ENCODE results near the gene SIK3. TPM values are rescaled to one million over a fixed set of nuclear protein-coding genes. Genes with fewer than 3 reads are reported as not detected.

SIK3 gene
- total and polyA plus RNA-seq, 2 experiments from 2014 or later: 6.1 to 33.9 TPM

DNA sequence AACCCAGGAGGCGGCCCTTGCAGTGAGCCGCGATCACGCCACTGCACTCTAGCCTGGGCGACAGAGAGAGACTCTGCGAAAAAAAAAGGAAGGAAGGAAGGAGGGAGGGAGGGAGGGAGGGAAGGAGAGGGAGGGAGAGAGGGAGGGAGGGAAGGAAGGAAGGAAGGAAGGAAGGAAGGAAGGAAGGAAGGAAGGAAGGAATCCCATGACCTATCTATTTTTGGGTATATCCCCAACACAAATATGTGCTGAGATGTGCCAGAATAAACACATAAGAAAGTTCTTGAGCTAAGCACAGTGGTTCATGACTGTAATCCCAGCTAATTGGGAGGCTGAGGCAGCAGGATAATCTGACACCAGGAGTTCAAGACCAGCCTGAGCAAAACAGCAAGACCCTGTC, 82.0 kb downstream of the SIK3 start:
- no peak for TF ChIP-seq ZNF114 (CRISPR knock-in tag; IDR thresholded peaks at IDR 0.05)
- TF ChIP-seq, protein P1, sequence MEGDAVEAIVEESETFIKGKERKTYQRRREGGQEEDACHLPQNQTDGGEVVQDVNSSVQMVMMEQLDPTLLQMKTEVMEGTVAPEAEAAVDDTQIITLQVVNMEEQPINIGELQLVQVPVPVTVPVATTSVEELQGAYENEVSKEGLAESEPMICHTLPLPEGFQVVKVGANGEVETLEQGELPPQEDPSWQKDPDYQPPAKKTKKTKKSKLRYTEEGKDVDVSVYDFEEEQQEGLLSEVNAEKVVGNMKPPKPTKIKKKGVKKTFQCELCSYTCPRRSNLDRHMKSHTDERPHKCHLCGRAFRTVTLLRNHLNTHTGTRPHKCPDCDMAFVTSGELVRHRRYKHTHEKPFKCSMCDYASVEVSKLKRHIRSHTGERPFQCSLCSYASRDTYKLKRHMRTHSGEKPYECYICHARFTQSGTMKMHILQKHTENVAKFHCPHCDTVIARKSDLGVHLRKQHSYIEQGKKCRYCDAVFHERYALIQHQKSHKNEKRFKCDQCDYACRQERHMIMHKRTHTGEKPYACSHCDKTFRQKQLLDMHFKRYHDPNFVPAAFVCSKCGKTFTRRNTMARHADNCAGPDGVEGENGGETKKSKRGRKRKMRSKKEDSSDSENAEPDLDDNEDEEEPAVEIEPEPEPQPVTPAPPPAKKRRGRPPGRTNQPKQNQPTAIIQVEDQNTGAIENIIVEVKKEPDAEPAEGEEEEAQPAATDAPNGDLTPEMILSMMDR (conservative IDR thresholded peaks at IDR 0.05; ENCODE audit: low read depth in 2 of 2): no peak
- H3K36me3 Mint-ChIP-seq (ENCODE audit: low read depth): no peaks in the 10 kb centered on the region
- H3K4me3 Mint-ChIP-seq: no peak overlapping the region
- Histone ChIP-seq H3K4me3 (no peak overlapping the region), H3F3A (replicated peaks; ENCODE audit: low read depth) (no peaks in the 10 kb centered on the region), H3K36me3 (ENCODE audit: insufficient read depth) (no peaks in the 10 kb centered on the region), H3K4me1 (ENCODE audit: insufficient read depth) (no peaks in the 10 kb centered on the region), H3K9me2 (ENCODE audit: insufficient read depth) (no peaks in the 10 kb centered on the region), H3K27me3 (ENCODE audit: insufficient read depth) (no peaks in the 10 kb centered on the region), H3K27ac (ENCODE audit: low read depth) (no peak overlapping the region), H3K4me2 (no peak overlapping the region), H4K20me1 (replicated peaks; ENCODE audit: insufficient read depth) (peaks cover 9% of the 10 kb centered on the region), H2AFZ (no peak overlapping the region), H3K79me2 (replicated peaks; ENCODE audit: insufficient read depth) (peaks cover 77% of the 10 kb centered on the region)
- no peak overlapping the region for H3K27ac Mint-ChIP-seq
- no peak for DNase-seq (ENCODE audit: low spot score)
- H3K27me3 Mint-ChIP-seq (ENCODE audit: insufficient read depth, low read depth, poor library complexity): peaks cover 2% of the 10 kb centered on the region
- no peak for ATAC-seq
- H3K9me3 Mint-ChIP-seq: no peaks in the 10 kb centered on the region
- H3K4me1 Mint-ChIP-seq: peaks cover 1% of the 10 kb centered on the region; the same call in 2 of the 3 replicates

- H3K4me3 Mint-ChIP-seq: no peak overlapping the region
- H3K36me3 Mint-ChIP-seq (ENCODE audit: low read depth): no peaks in the 10 kb centered on the region
- H3K9me3 Mint-ChIP-seq: no peaks in the 10 kb centered on the region
- H3K27me3 Mint-ChIP-seq (ENCODE audit: insufficient read depth, low read depth, poor library complexity): peaks cover 4% of the 10 kb centered on the region
- peaks cover 9% of the 10 kb centered on the region for H3K4me1 Mint-ChIP-seq
- H2AFZ ChIP-seq: no peak overlapping the region
- peaks cover under 1% of the 10 kb centered on the region for H4K20me1 ChIP-seq (replicated peaks; ENCODE audit: insufficient read depth)
- TF ChIP-seq ZNF331 (CRISPR knock-in tag; IDR thresholded peaks at IDR 0.05; ENCODE audit: low read depth): no peak
- TF ChIP-seq POLR2AphosphoS5 (IDR thresholded peaks at IDR 0.05; ENCODE audit: low read depth): no peak
- no peak for TF ChIP-seq JUNB (IDR thresholded peaks at IDR 0.05; ENCODE audit: unreplicated experiment)
- TF ChIP-seq ZNF114 (CRISPR knock-in tag; IDR thresholded peaks at IDR 0.05): no peak
- no peak for TF ChIP-seq ETS1 (IDR thresholded peaks at IDR 0.05)
- TF ChIP-seq, protein P2, sequence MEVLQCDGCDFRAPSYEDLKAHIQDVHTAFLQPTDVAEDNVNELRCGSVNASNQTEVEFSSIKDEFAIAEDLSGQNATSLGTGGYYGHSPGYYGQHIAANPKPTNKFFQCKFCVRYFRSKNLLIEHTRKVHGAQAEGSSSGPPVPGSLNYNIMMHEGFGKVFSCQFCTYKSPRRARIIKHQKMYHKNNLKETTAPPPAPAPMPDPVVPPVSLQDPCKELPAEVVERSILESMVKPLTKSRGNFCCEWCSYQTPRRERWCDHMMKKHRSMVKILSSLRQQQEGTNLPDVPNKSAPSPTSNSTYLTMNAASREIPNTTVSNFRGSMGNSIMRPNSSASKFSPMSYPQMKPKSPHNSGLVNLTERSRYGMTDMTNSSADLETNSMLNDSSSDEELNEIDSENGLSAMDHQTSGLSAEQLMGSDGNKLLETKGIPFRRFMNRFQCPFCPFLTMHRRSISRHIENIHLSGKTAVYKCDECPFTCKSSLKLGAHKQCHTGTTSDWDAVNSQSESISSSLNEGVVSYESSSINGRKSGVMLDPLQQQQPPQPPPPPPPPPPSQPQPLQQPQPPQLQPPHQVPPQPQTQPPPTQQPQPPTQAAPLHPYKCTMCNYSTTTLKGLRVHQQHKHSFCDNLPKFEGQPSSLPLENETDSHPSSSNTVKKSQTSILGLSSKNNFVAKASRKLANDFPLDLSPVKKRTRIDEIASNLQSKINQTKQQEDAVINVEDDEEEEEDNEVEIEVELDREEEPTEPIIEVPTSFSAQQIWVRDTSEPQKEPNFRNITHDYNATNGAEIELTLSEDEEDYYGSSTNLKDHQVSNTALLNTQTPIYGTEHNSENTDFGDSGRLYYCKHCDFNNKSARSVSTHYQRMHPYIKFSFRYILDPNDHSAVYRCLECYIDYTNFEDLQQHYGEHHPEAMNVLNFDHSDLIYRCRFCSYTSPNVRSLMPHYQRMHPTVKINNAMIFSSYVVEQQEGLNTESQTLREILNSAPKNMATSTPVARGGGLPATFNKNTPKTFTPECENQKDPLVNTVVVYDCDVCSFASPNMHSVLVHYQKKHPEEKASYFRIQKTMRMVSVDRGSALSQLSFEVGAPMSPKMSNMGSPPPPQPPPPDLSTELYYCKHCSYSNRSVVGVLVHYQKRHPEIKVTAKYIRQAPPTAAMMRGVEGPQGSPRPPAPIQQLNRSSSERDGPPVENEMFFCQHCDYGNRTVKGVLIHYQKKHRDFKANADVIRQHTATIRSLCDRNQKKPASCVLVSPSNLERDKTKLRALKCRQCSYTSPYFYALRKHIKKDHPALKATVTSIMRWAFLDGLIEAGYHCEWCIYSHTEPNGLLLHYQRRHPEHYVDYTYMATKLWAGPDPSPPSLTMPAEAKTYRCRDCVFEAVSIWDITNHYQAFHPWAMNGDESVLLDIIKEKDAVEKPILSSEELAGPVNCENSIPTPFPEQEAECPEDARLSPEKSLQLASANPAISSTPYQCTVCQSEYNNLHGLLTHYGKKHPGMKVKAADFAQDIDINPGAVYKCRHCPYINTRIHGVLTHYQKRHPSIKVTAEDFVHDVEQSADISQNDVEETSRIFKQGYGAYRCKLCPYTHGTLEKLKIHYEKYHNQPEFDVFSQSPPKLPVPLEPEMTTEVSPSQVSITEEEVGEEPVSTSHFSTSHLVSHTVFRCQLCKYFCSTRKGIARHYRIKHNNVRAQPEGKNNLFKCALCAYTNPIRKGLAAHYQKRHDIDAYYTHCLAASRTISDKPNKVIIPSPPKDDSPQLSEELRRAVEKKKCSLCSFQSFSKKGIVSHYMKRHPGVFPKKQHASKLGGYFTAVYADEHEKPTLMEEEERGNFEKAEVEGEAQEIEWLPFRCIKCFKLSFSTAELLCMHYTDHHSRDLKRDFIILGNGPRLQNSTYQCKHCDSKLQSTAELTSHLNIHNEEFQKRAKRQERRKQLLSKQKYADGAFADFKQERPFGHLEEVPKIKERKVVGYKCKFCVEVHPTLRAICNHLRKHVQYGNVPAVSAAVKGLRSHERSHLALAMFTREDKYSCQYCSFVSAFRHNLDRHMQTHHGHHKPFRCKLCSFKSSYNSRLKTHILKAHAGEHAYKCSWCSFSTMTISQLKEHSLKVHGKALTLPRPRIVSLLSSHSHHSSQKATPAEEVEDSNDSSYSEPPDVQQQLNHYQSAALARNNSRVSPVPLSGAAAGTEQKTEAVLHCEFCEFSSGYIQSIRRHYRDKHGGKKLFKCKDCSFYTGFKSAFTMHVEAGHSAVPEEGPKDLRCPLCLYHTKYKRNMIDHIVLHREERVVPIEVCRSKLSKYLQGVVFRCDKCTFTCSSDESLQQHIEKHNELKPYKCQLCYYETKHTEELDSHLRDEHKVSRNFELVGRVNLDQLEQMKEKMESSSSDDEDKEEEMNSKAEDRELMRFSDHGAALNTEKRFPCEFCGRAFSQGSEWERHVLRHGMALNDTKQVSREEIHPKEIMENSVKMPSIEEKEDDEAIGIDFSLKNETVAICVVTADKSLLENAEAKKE (CRISPR knock-in tag; IDR thresholded peaks at IDR 0.05): no peak
- no peak for TF ChIP-seq STAT1 (IDR thresholded peaks at IDR 0.05; ENCODE audit: unreplicated experiment)
- no peak for TF ChIP-seq EZH2 (IDR thresholded peaks at IDR 0.05; ENCODE audit: low read depth, unreplicated experiment)
- TF ChIP-seq CREB1 (CRISPR knock-in tag; IDR thresholded peaks at IDR 0.05; ENCODE audit: low read depth): no peak
- TF ChIP-seq EZH2phosphoT487 (IDR thresholded peaks at IDR 0.05; ENCODE audit: unreplicated experiment): no peak
- H3K4me3 ChIP-seq: no peak overlapping the region
- no peaks in the 10 kb centered on the region for H3K36me3 ChIP-seq (ENCODE audit: insufficient read depth)
- H3K27ac ChIP-seq (ENCODE audit: low read depth): no peak overlapping the region
- H3K9me2 ChIP-seq (ENCODE audit: insufficient read depth): no peaks in the 10 kb centered on the region
- ATAC-seq: no peak
- no peaks in the 10 kb centered on the region for H3F3A ChIP-seq (replicated peaks; ENCODE audit: low read depth)
- no peaks in the 10 kb centered on the region for H3K27me3 ChIP-seq (ENCODE audit: insufficient read depth)
- peaks cover 4% of the 10 kb centered on the region; the same call in 1 of the 2 replicates for H3K4me1 ChIP-seq (ENCODE audit: insufficient read depth)
- no peak overlapping the region for H3K4me2 ChIP-seq
- H3K79me2 ChIP-seq (replicated peaks; ENCODE audit: insufficient read depth): peaks cover 59% of the 10 kb centered on the region
- DNase-seq (ENCODE audit: low spot score): no peak
- H3K27ac Mint-ChIP-seq: no peak overlapping the region
These were observed 86.7 kb downstream of the SIK3 start for GRCh38 chr11:117011541-117011898.

Measured in GM23338 (cell line).